ENCODE data around the gene ZNF24. TPM values are rescaled to one million over a fixed set of nuclear protein-coding genes. Genes with fewer than 3 reads are reported as not detected.

The ZNF24 gene
- total RNA-seq, 1 experiment from 2014 or later = 56.9 TPM

GRCh38 chr18:35348001-35348400 lies 3.8 kb upstream of the ZNF24 start:
- TF ChIP-seq RELA (CRISPR knock-in tag; IDR thresholded peaks at IDR 0.05; ENCODE audit: borderline replicate concordance) (no peak), CREM (CRISPR knock-in tag; IDR thresholded peaks at IDR 0.05) (no peak), OVOL2 (CRISPR knock-in tag; IDR thresholded peaks at IDR 0.05; ENCODE audit: borderline replicate concordance) (no peak), ZNF396 (CRISPR knock-in tag; IDR thresholded peaks at IDR 0.05; ENCODE audit: borderline replicate concordance) (no peak), NR1H2 (CRISPR knock-in tag; IDR thresholded peaks at IDR 0.05) (no peak), CDX4 (CRISPR knock-in tag; IDR thresholded peaks at IDR 0.05; ENCODE audit: borderline replicate concordance) (no peak), TCF7 (CRISPR knock-in tag; IDR thresholded peaks at IDR 0.05; ENCODE audit: low read depth) (no peak), GABPB1 (CRISPR knock-in tag; IDR thresholded peaks at IDR 0.05) (no peak), MLX (CRISPR knock-in tag; IDR thresholded peaks at IDR 0.05) (no peak), JUN (CRISPR knock-in tag; IDR thresholded peaks at IDR 0.05) (no peak), ZNF532 (CRISPR knock-in tag; IDR thresholded peaks at IDR 0.05; ENCODE audit: borderline replicate concordance) (no peak), STAT6 (CRISPR knock-in tag; conservative IDR thresholded peaks at IDR 0.05; ENCODE audit: low read depth) (no peak), ARID4B (CRISPR knock-in tag; IDR thresholded peaks at IDR 0.05; ENCODE audit: borderline replicate concordance) (no peak)
- ATAC-seq = no peak
- H3K36me3 Mint-ChIP-seq = peaks cover 16% of the 10 kb centered on the region
- H3K27ac Mint-ChIP-seq = no peak overlapping the region
- CTCF ChIA-PET = no interaction called here
- POLR2A ChIA-PET = no interaction called here
- DNase-seq (ENCODE audit: low spot score) = no peak
- peaks cover 3% of the 10 kb centered on the region for H3K27me3 Mint-ChIP-seq (ENCODE audit: low read depth)
- H3K4me3 Mint-ChIP-seq = no peak overlapping the region
- H3K9me3 Mint-ChIP-seq = peaks cover 25% of the 10 kb centered on the region
- peaks cover 18% of the 10 kb centered on the region for H3K4me1 Mint-ChIP-seq

All from WTC11 (cell line).